ENCODE data around the gene KCNQ2. TPM values are rescaled to one million over a fixed set of nuclear protein-coding genes. Genes with fewer than 3 reads are reported as not detected.

The KCNQ2 gene
- total RNA-seq, 2 donors from 2014 or later, result not detected

DNA sequence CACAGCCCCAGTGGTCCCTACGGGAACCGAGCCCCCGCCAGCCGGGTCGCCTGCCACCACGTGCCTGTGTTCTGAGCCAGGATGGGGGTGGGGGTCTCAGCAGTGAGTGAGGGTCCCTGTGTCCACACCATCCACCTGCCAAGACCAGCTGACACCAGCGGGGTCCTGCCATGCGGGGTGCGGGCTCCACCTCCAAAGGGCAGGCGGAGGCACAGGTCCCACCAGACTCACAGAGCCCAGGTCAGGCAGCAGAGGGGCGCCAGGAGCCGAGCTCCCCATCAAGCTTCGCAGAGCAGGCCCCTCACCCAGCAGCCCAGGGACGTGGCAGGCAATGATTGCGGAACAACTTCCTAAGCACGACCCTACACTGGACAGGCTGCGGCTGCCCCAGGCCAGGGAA, 50.5 kb downstream of the KCNQ2 start:
- H3K36me3 ChIP-seq, result no peaks in the 10 kb centered on the region
- no peak overlapping the region for H3K4me3 ChIP-seq
- H3K27ac ChIP-seq, result no peak overlapping the region
- DNase-seq (ENCODE audit: low spot score), result no peak
- H3K4me1 ChIP-seq, result no peaks in the 10 kb centered on the region
- no peaks in the 10 kb centered on the region for H3K9me3 ChIP-seq
- no peaks in the 10 kb centered on the region for H3K27me3 ChIP-seq
- TF ChIP-seq, protein P1, sequence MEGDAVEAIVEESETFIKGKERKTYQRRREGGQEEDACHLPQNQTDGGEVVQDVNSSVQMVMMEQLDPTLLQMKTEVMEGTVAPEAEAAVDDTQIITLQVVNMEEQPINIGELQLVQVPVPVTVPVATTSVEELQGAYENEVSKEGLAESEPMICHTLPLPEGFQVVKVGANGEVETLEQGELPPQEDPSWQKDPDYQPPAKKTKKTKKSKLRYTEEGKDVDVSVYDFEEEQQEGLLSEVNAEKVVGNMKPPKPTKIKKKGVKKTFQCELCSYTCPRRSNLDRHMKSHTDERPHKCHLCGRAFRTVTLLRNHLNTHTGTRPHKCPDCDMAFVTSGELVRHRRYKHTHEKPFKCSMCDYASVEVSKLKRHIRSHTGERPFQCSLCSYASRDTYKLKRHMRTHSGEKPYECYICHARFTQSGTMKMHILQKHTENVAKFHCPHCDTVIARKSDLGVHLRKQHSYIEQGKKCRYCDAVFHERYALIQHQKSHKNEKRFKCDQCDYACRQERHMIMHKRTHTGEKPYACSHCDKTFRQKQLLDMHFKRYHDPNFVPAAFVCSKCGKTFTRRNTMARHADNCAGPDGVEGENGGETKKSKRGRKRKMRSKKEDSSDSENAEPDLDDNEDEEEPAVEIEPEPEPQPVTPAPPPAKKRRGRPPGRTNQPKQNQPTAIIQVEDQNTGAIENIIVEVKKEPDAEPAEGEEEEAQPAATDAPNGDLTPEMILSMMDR (IDR thresholded peaks at IDR 0.05), result no peak

DNA sequence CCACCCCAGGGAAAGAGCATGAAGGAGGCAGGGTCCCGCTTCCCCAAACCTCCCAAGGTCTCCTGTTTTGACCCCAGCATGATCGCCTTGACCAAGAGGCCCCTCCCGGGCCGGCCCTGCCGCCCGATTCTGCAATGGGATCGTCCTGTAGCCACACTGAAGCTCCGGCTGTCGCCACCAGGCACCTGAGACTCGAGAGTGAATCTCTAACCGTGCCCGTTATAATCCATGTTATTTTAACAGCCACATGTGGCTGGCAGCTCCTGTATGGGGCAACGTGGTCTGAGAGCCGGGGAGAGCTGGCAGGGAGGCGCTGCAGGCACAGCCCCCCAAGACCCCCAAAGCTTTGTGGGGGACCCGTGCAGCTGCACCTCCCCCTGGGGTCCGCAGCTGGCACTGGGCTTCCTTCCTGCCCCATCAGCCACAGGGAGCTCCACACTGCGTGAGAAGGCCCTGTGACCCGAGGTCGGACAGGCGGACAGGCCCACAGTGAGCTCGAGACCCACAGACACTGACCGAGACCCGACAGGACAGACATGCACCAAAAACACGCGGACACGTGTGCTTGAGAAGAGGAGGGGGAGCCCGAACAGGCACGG, 51.3 kb downstream of the KCNQ2 start:
- Histone ChIP-seq H3K27me3 (no peaks in the 10 kb centered on the region), H3K36me3 (no peaks in the 10 kb centered on the region), H3K27ac (no peak overlapping the region), H3K4me3 (no peak overlapping the region), H3K9me3 (no peaks in the 10 kb centered on the region), H3K4me1 (no peaks in the 10 kb centered on the region)
- no peak for DNase-seq (ENCODE audit: low spot score)
- TF ChIP-seq, protein P1 (IDR thresholded peaks at IDR 0.05), result no peak

DNA sequence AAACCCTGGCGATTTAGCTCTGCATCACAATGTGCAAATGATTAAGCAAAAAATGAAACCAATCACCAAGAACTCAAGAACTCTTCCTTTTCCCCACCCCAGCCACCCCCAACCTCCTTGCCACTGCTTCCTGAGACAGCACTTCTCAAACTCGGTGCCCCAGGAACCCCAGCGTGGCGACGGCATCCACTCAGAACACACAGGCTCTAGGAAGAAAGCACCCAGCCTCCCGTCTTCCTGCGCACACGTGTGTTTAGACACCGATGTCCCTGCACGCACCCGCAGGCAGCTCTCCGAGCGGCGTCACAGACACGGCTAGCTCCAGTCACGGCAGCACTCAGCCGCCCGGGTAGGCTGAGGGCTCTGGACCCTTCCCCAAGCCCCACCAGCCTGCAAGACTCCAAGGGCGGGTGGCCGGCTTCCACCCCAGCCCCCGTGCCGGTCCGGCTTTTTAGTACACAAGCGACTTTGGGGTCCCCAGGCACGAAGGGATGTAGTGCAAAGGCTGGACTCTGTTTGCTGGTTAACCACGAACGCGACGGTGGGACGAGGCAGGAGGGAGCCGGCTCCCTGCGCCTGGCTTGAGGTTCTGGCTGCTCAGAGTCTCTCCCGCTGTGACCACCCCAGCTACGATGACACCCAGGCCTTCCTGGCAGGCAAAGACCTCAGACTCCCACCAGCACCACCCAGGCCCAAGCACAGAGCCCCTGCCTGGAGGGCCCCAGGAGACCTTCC, 51.9 kb downstream of the KCNQ2 start:
- TF ChIP-seq, protein P1 (IDR thresholded peaks at IDR 0.05), result no peak
- no peaks in the 10 kb centered on the region for H3K4me1 ChIP-seq
- DNase-seq (ENCODE audit: low spot score), result no peak
- H3K27ac ChIP-seq, result no peak overlapping the region
- H3K4me3 ChIP-seq, result no peak overlapping the region
- no peaks in the 10 kb centered on the region for H3K36me3 ChIP-seq
- no peaks in the 10 kb centered on the region for H3K27me3 ChIP-seq
- no peaks in the 10 kb centered on the region for H3K9me3 ChIP-seq

DNA sequence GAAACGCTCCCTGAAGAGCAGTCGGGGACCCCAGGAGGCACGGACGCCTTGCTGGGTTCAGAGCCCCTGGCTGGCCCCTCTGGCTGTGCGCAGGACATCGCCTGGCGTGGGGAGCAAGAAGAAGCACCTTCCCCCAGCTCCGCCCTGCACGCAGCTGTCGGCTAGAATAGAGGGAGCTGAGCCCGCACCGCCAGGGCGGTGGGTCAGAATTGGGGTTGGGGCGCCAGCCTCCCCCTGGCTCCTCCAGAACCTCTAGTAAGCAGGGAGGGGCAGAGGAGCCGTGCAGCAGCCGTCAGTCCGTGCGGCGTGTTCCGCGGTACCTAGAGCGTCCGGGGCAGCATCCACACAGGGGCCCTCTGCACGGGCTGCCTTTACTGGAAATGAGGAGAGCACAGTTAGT, 53.2 kb downstream of the KCNQ2 start:
- H3K4me3 ChIP-seq, result no peak overlapping the region
- H3K36me3 ChIP-seq, result no peaks in the 10 kb centered on the region
- TF ChIP-seq, protein P1 (IDR thresholded peaks at IDR 0.05), result no peak
- no peaks in the 10 kb centered on the region for H3K4me1 ChIP-seq
- H3K9me3 ChIP-seq, result no peaks in the 10 kb centered on the region
- no peak for DNase-seq (ENCODE audit: low spot score)
- H3K27ac ChIP-seq, result no peak overlapping the region
- H3K27me3 ChIP-seq, result no peaks in the 10 kb centered on the region

DNA sequence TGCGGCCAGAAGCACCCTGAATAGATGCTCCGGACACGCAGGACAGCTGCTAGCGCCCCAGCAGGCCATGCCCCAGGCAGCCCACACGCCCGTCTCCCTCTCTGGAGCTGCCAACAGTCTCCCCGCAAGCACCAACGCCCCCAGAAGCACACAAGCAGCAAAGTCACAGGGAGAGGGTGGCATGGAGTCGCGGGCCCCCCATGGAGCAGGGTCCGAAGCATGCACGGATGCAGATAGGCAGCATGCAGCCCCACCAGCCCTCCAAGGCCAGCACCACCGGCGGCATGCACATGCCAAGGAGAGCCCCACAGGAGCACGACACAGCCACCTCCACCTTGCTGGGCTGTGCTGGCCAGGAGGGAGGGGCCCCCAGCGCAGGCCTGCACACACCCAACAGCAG, 53.8 kb downstream of the KCNQ2 start:
- Histone ChIP-seq H3K4me1 (no peaks in the 10 kb centered on the region), H3K36me3 (no peaks in the 10 kb centered on the region), H3K27me3 (no peaks in the 10 kb centered on the region), H3K27ac (no peak overlapping the region), H3K4me3 (no peak overlapping the region), H3K9me3 (no peaks in the 10 kb centered on the region)
- DNase-seq (ENCODE audit: low spot score), result no peak
- TF ChIP-seq, protein P1 (IDR thresholded peaks at IDR 0.05), result no peak

All from right atrium auricular region (tissue), 2 donors.